SK-N-SH (cell line): ENCODE data around the gene ENTREP3. TPM values are rescaled to one million over a fixed set of nuclear protein-coding genes. Genes with fewer than 3 reads are reported as not detected.

ENCODE experiments used
- CTCF ChIA-PET: fragments of 300-600, 350-600 bp; formaldehyde crosslinking; extraction: SDS; loops from one replicate; lab custom pipeline; 2021; lab: Yijun Ruan, JAX
- POLR2A ChIA-PET: fragments of 350-600 bp; sonication (Branson Sonifier 250); formaldehyde crosslinking; extraction: SDS; loops from one replicate; lab custom pipeline; 2020; ENCODE audit warnings: antibody characterized with exemption, inconsistent platforms; lab: Yijun Ruan, JAX
- DNase-seq: peaks from one replicate; pipeline ENCODE4 v3.0.0; 2012
- H2AFZ ChIP-seq: fragments of 200-600 bp; sonication (generic); 2 replicates; pipeline ENCODE4 v1.8.1; 2016; ENCODE audit warnings: antibody characterized with exemption, mild to moderate bottlenecking, low read depth
- H3F3A ChIP-seq: fragments of 200-600 bp; sonication (generic); replicated peaks from 2 replicates; pipeline ENCODE3; 2016; ENCODE audit warnings: antibody characterized with exemption, mild to moderate bottlenecking; ENCODE audit not compliant: insufficient read depth
- H3K27ac ChIP-seq, 2 experiments: fragments of 200-500 bp in 1 of 2; fragments of 200-600 bp in 1 of 2; sonication (Bioruptor generic) in 1 of 2; sonication (generic), shearing (Covaris generic) in 1 of 2; 2 replicates each; pipeline versions ENCODE4 v1.5.1 to v1.6.1; 2014 to 2016; ENCODE audit warnings: low read depth in 2 of 2, inconsistent platforms in 1 of 2, low read length in 1 of 2, mild to moderate bottlenecking in 1 of 2, mixed read lengths in 1 of 2
- H3K27me3 ChIP-seq: fragments of 200-600 bp; sonication (generic), shearing (Covaris generic); 2 replicates; pipeline ENCODE4 v1.6.1; 2016; ENCODE audit warnings: mixed run types; ENCODE audit not compliant: insufficient read depth
- H3K36me3 ChIP-seq, 2 experiments: fragments of 200-500 bp in 1 of 2; fragments of 200-600 bp in 1 of 2; sonication (Bioruptor generic) in 1 of 2; sonication (generic) in 1 of 2; replicated peaks in 1 of 2; 2 replicates each; pipeline versions ENCODE3 to v1.5.1; 2014 to 2016; ENCODE audit warnings: low read length in 1 of 2, mild to moderate bottlenecking in 1 of 2; ENCODE audit not compliant: insufficient read depth in 2 of 2, control insufficient read depth in 1 of 2
- H3K4me1 ChIP-seq, 2 experiments: fragments of 200-500 bp in 1 of 2; fragments of 200-600 bp in 1 of 2; sonication (Bioruptor generic) in 1 of 2; sonication (generic), shearing (Covaris generic) in 1 of 2; 2 replicates each; pipeline versions ENCODE4 v1.5.1 to v1.6.1; 2014 to 2016; ENCODE audit warnings: low read depth in 1 of 2, low read length in 1 of 2, mixed run types in 1 of 2; ENCODE audit not compliant: insufficient read depth in 2 of 2, control insufficient read depth in 1 of 2
- H3K4me2 ChIP-seq: fragments of 200-600 bp; sonication (generic), shearing (Covaris generic); 2 replicates; pipeline ENCODE4 v1.6.1; 2017; ENCODE audit warnings: mixed run types
- H3K4me3 ChIP-seq, 2 experiments: fragments of 200-500 bp in 1 of 2; fragments of 200-600 bp in 1 of 2; sonication (Bioruptor generic) in 1 of 2; sonication (generic), shearing (Covaris generic) in 1 of 2; 2 replicates each; pipeline versions ENCODE4 v1.5.1 to v1.8.1; 2014 to 2016; ENCODE audit warnings: low read depth in 2 of 2, inconsistent platforms in 1 of 2, low read length in 1 of 2, mild to moderate bottlenecking in 1 of 2, mixed read lengths in 1 of 2, moderate library complexity in 1 of 2
- H3K79me2 ChIP-seq: fragments of 200-600 bp; sonication (generic); 2 replicates; pipeline ENCODE4 v1.8.1; 2017; ENCODE audit warnings: mild to moderate bottlenecking; ENCODE audit not compliant: insufficient read depth
- H3K9ac ChIP-seq: fragments of 200-600 bp; sonication (generic); 2 replicates; pipeline ENCODE4 v1.6.1; 2017; ENCODE audit warnings: mixed run types
- H3K9me2 ChIP-seq: fragments of 200-600 bp; sonication (generic); 2 replicates; pipeline ENCODE4 v1.6.1; 2017; ENCODE audit warnings: mixed run types
- H3K9me3 ChIP-seq: fragments of 200-600 bp; sonication (generic); 2 replicates; pipeline ENCODE4 v1.6.1; 2017; ENCODE audit warnings: mixed run types, mild to moderate bottlenecking, moderate library complexity
- H4K20me1 ChIP-seq: fragments of 200-600 bp; sonication (generic); 2 replicates; pipeline ENCODE4 v1.6.1; 2017; ENCODE audit warnings: mild to moderate bottlenecking, mixed run types; ENCODE audit not compliant: insufficient read depth
- CTCF ChIP-seq: fragments of 200-600 bp; sonication (generic); IDR thresholded peaks from 2 replicates; pipeline ENCODE4 v1.6.1; 2017; ENCODE audit warnings: antibody characterized with exemption, mild to moderate bottlenecking, moderate library complexity
- ELF1 ChIP-seq: IDR thresholded peaks from 2 replicates; pipeline ENCODE4 v1.4.0; 2012
- EP300 ChIP-seq, 2 experiments: IDR thresholded peaks; 2 replicates each; pipeline versions ENCODE4 v1.4.0 to v1.6.1; 2012; ENCODE audit warnings: borderline replicate concordance in 1 of 2, low read depth in 1 of 2, low read length in 1 of 2
- FOSL2 ChIP-seq: IDR thresholded peaks from 2 replicates; pipeline ENCODE4 v1.4.0; 2012; ENCODE audit warnings: low read depth, mild to moderate bottlenecking, moderate library complexity, borderline replicate concordance
- FOXM1 ChIP-seq: IDR thresholded peaks from 2 replicates; pipeline ENCODE4 v1.4.0; 2012; ENCODE audit warnings: low read depth, mild to moderate bottlenecking
- GATA2 ChIP-seq: sonication (generic); formaldehyde crosslinking; IDR thresholded peaks from 2 replicates; pipeline ENCODE4 v1.5.0; 2020; ENCODE audit warnings: mild to moderate bottlenecking, missing genetic modification reagents
- IRF3 ChIP-seq: fragments of 150-350 bp; IDR thresholded peaks from 2 replicates; pipeline ENCODE4 v1.6.1; 2016; ENCODE audit warnings: mild to moderate bottlenecking, low read depth, low read length
- MEF2A ChIP-seq: IDR thresholded peaks from 2 replicates; pipeline ENCODE4 v1.4.0; 2012; ENCODE audit warnings: low read depth, borderline replicate concordance
- RCOR1 ChIP-seq: fragments of 150-350 bp; IDR thresholded peaks from 2 replicates; pipeline ENCODE4 v1.6.1; 2017; ENCODE audit warnings: antibody characterized with exemption, low read length
- REST ChIP-seq: IDR thresholded peaks from 2 replicates; pipeline ENCODE4 v1.6.1; 2012; ENCODE audit warnings: mild to moderate bottlenecking, low read depth, low read length, moderate library complexity
- SMC3 ChIP-seq: IDR thresholded peaks from 2 replicates; pipeline ENCODE4 v1.6.1; 2012; ENCODE audit warnings: low read depth, low read length, improper control_type of control experiment
- TAF1 ChIP-seq: IDR thresholded peaks from 2 replicates; pipeline ENCODE4 v1.6.1; 2012; ENCODE audit warnings: low read depth, mild to moderate bottlenecking, low read length, moderate library complexity, borderline replicate concordance
- TCF12 ChIP-seq: IDR thresholded peaks from 2 replicates; pipeline ENCODE4 v1.4.0; 2012
- WGBS: methylation state at CpG from one replicate; pipeline ENCODE4 v1.1.6; 2017; ENCODE audit warnings: low lambda C conversion rate; 5-methylcytosine and 5-hydroxymethylcytosine counted together
- polyA plus RNA-seq, 3 experiments: library from polyadenylated mRNA; depleted of rRNA; stranded (reverse); fragments of >200 nt; gene quantifications; 2 replicates each; pipeline ENCODE4 v1.2.3, GENCODE V29; 2012

ENTREP3 gene
- polyA plus RNA-seq, 1 of the 3 experiments (the other 2 are of a cell fraction) = 30.6 TPM

GRCh38 chr1:155300024-155300423 is 44.7 kb upstream of the ENTREP3 start:
- Histone ChIP-seq H3K79me2 (no peaks in the 10 kb centered on the region), H3K27ac (no peak overlapping the region), H3K27me3 (no peaks in the 10 kb centered on the region), H3K36me3 (no peaks in the 10 kb centered on the region), H3K9ac (no peak overlapping the region), H3K4me1 (no peaks in the 10 kb centered on the region), H2AFZ (no peak overlapping the region), H3K9me3 (no peaks in the 10 kb centered on the region), H3F3A (no peaks in the 10 kb centered on the region), H3K4me3 (no peak overlapping the region), H3K9me2 (no peaks in the 10 kb centered on the region), H3K4me2 (no peak overlapping the region), H4K20me1 (no peaks in the 10 kb centered on the region)
- DNase-seq = no peak
- TF ChIP-seq GATA2 (CRISPR knock-in tag) (no peak), TAF1 (no peak), CTCF (no peak), ELF1 (no peak), EP300 (IDR thresholded peaks at IDR 0.05; ENCODE audit: borderline replicate concordance in 1 of 2, low read depth in 1 of 2, low read length in 1 of 2) (no peak), REST (no peak), RCOR1 (no peak), FOXM1 (no peak), FOSL2 (no peak), TCF12 (no peak), MEF2A (no peak), IRF3 (no peak), SMC3 (no peak)
- POLR2A ChIA-PET = no interaction called here
- 81% methylated on average over 8 of the region's 8 CpGs for WGBS
- CTCF ChIA-PET = interaction anchor here (1.0 to 2.9 kb wide), 2 partner anchors 22 to 50 kb away, joined by 4 to 15 read pairs; no protein-coding TSS in a partner anchor
